GM19238 (cell line): Measurements from ENCODE around the gene FZD7.
A peak's percentile ranks its signal among the peaks of the same experiment; 100 is the strongest.

ENCODE experiments used
- DNase-seq: peaks from one replicate; pipeline ENCODE4 v3.0.0; 2011; ENCODE audit warnings: low spot score; ENCODE audit not compliant: insufficient read length

The FZD7 gene

GRCh38 chr2:202033317-202034248 is at the start of gene FZD7:
Gene FZD7, plus strand, starts transcription at chr2:202033855. Its CDS starts 793 bp downstream, at chr2:202034648.
- peak; percentile 78 for DNase-seq

GRCh38 chr2:201984333-201984732 is 49.3 kb upstream of the FZD7 start:
- no peak for DNase-seq

GRCh38 chr2:201984800-201985525 is 48.7 kb upstream of the FZD7 start:
- no peak for DNase-seq

GRCh38 chr2:201985728-201986462 is 47.8 kb upstream of the FZD7 start:
- no peak for DNase-seq

- DNase-seq: no peak
Measured at GRCh38 chr2:201986463-201986735, 47.3 kb upstream of the FZD7 start.

- no peak for DNase-seq
Measured at GRCh38 chr2:201987426-201987825, 46.2 kb upstream of the FZD7 start.

- no peak for DNase-seq
Measured at GRCh38 chr2:201990069-201990468, 43.6 kb upstream of the FZD7 start.

- DNase-seq: no peak
Measured at GRCh38 chr2:201992960-201993359, 40.7 kb upstream of the FZD7 start.

GRCh38 chr2:201994973-201995638 is 38.5 kb upstream of the FZD7 start:
- no peak for DNase-seq

GRCh38 chr2:201996006-201996405 is 37.6 kb upstream of the FZD7 start:
- DNase-seq: no peak

GRCh38 chr2:201996679-201997314 is 36.9 kb upstream of the FZD7 start:
- DNase-seq: no peak

GRCh38 chr2:201999279-201999678 is 34.4 kb upstream of the FZD7 start:
- DNase-seq: no peak

GRCh38 chr2:202001826-202002225 is 31.8 kb upstream of the FZD7 start:
- no peak for DNase-seq

GRCh38 chr2:202002381-202002780 is 31.3 kb upstream of the FZD7 start:
- no peak for DNase-seq

GRCh38 chr2:202005272-202005887 is 28.3 kb upstream of the FZD7 start:
- DNase-seq: peak; percentile 30

GRCh38 chr2:202006301-202006700 is 27.4 kb upstream of the FZD7 start:
- no peak for DNase-seq

GRCh38 chr2:202007015-202007982 is 26.4 kb upstream of the FZD7 start:
- DNase-seq: no peak

- no peak for DNase-seq
Measured at GRCh38 chr2:202007983-202008354, 25.7 kb upstream of the FZD7 start.

- no peak for DNase-seq
Measured at GRCh38 chr2:202009019-202009481, 24.6 kb upstream of the FZD7 start.
